Activated CD8-positive, alpha-beta T cell treated with anti-CD3 and anti-CD28 coated beads for 36 hours (primary cell): ENCODE measurements around the gene ERCC8. TPM values are rescaled to one million over a fixed set of nuclear protein-coding genes. Genes with fewer than 3 reads are reported as not detected.
A peak's percentile ranks its signal among the peaks of the same experiment; 100 is the strongest.

Experiments used
- ATAC-seq: fragments of 200-7000 bp; cut with Tn5 transposase; one replicate; pipeline ENCODE4 v1.10.0; 2021; ENCODE audit warnings: mild to moderate bottlenecking, moderate library complexity
- CTCF ChIA-PET: fragments of 350-600 bp; sonication (Branson Sonifier 250); formaldehyde crosslinking; loops from one replicate; lab custom pipeline; 2021; ENCODE audit warnings: antibody characterized with exemption; lab: Charles Lee
- POLR2A ChIA-PET: fragments of 350-600 bp; sonication (Branson Sonifier 250); formaldehyde crosslinking; loops from one replicate; lab custom pipeline; 2021; ENCODE audit warnings: antibody characterized with exemption; lab: Charles Lee
- DNase-seq: peaks from one replicate; pipeline ENCODE4 v3.0.0-alpha.2; 2020
- H3K27ac Mint-ChIP-seq: one replicate; pipeline ENCODE4 v1.8.0; 2021; ENCODE audit warnings: mild to moderate bottlenecking, mixed read lengths
- H3K27me3 Mint-ChIP-seq: one replicate; pipeline ENCODE4 v1.8.0; 2021; ENCODE audit warnings: mixed read lengths
- H3K36me3 Mint-ChIP-seq: one replicate; pipeline ENCODE4 v1.8.0; 2021; ENCODE audit warnings: low read depth, mixed read lengths
- H3K4me1 Mint-ChIP-seq: one replicate; pipeline ENCODE4 v1.8.0; 2021; ENCODE audit warnings: low read depth, mixed read lengths
- H3K4me3 Mint-ChIP-seq: one replicate; pipeline ENCODE4 v1.8.0; 2021; ENCODE audit warnings: mild to moderate bottlenecking, moderate library complexity, mixed read lengths
- H3K9me3 Mint-ChIP-seq: one replicate; pipeline ENCODE4 v1.8.0; 2021; ENCODE audit warnings: mixed read lengths
- intact Hi-C: fragments of 100-400 bp; cut with micrococcal nuclease; formaldehyde crosslinking; loops from one replicate; pipeline ENCODE4 v1.10.0; 2022
- total RNA-seq, 2 experiments: library from RNA; stranded (reverse); gene quantifications; one replicate each; pipeline ENCODE4 v1.2.3, GENCODE V29; 2021
- TF ChIP-seq, protein P1 (sequence below): fragments of 200-600 bp; IDR thresholded peaks from one replicate; pipeline ENCODE4 v1.8.0; 2022; ENCODE audit warnings: antibody characterized with exemption, mild to moderate bottlenecking

ERCC8 gene
- total RNA-seq, 2 experiments from 2014 or later = 10.8 to 11.7 TPM

DNA sequence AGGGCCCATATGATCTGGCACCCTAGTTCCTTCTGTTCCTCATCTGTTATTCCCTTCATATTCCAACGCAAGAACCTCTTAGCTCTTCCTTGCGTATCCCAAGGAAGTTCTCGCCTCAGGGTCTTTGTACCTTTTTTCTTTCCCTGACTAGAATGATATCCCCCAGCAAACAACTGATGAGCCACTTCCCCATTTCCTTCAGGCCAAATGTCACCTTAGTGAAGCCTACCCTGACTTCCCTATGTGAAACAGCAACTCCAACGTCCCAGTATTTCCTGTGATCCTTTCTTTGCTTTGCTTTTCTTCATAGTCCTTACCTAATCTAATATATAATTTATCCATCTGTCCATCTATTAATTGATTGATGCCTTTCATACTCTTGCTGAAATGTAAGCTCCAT lies 47.9 kb downstream of the ERCC8 start:
- CTCF ChIA-PET = interaction anchor here (0.6 kb wide), 1 partner anchor 188 kb away, joined by 3 read pairs; no protein-coding TSS in a partner anchor
- H3K36me3 Mint-ChIP-seq = peaks cover 33% of the 10 kb centered on the region
- TF ChIP-seq, protein P1, sequence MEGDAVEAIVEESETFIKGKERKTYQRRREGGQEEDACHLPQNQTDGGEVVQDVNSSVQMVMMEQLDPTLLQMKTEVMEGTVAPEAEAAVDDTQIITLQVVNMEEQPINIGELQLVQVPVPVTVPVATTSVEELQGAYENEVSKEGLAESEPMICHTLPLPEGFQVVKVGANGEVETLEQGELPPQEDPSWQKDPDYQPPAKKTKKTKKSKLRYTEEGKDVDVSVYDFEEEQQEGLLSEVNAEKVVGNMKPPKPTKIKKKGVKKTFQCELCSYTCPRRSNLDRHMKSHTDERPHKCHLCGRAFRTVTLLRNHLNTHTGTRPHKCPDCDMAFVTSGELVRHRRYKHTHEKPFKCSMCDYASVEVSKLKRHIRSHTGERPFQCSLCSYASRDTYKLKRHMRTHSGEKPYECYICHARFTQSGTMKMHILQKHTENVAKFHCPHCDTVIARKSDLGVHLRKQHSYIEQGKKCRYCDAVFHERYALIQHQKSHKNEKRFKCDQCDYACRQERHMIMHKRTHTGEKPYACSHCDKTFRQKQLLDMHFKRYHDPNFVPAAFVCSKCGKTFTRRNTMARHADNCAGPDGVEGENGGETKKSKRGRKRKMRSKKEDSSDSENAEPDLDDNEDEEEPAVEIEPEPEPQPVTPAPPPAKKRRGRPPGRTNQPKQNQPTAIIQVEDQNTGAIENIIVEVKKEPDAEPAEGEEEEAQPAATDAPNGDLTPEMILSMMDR = no peak
- intact Hi-C loops = no loop called here
- H3K27me3 Mint-ChIP-seq = no peaks in the 10 kb centered on the region
- H3K9me3 Mint-ChIP-seq = no peaks in the 10 kb centered on the region
- no peaks in the 10 kb centered on the region for H3K4me1 Mint-ChIP-seq
- DNase-seq = no peak
- H3K27ac Mint-ChIP-seq = no peak overlapping the region
- no peak for ATAC-seq
- POLR2A ChIA-PET = no interaction called here
- H3K4me3 Mint-ChIP-seq = no peak overlapping the region

DNA sequence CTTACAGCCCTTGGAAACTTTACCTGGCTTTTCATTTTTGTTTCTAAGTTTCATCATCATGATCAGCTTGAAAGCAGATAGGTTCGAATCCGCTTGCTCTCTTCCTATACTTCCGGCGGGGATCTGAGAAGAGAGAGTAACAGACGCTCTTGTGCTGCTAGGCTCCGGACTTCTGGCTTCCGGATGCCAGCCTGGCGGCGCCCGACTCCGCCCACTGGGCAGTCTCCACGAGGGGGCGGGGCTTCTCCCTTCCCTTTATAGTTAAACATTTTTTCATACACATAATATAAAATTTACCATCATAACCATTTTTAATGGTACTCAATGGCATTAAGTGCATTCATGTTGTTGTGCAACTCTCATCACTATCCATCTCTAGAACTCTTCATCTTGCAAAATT lies 51.3 kb downstream of the ERCC8 start:
- DNase-seq (no peak), ATAC-seq (no peak)
- ChIA-PET CTCF (no interaction called here), POLR2A (no interaction called here)
- H3K27ac Mint-ChIP-seq = no peak overlapping the region
- H3K4me1 Mint-ChIP-seq = no peaks in the 10 kb centered on the region
- no peak overlapping the region for H3K4me3 Mint-ChIP-seq
- no peaks in the 10 kb centered on the region for H3K27me3 Mint-ChIP-seq
- peaks cover 34% of the 10 kb centered on the region for H3K36me3 Mint-ChIP-seq
- intact Hi-C loops = no loop called here
- TF ChIP-seq, protein P1 = no peak
- H3K9me3 Mint-ChIP-seq = no peaks in the 10 kb centered on the region

GRCh38 chr5:60891667-60892066 lies 53.2 kb downstream of the ERCC8 start:
- no peak for DNase-seq
- no peaks in the 10 kb centered on the region for H3K27me3 Mint-ChIP-seq
- intact Hi-C loops = no loop called here
- CTCF ChIA-PET = no interaction called here
- POLR2A ChIA-PET = no interaction called here
- no peaks in the 10 kb centered on the region for H3K9me3 Mint-ChIP-seq
- H3K4me1 Mint-ChIP-seq = peaks cover 2% of the 10 kb centered on the region
- no peak overlapping the region for H3K27ac Mint-ChIP-seq
- H3K36me3 Mint-ChIP-seq = peaks cover 33% of the 10 kb centered on the region
- TF ChIP-seq, protein P1 = no peak
- H3K4me3 Mint-ChIP-seq = no peak overlapping the region
- ATAC-seq = no peak

DNA sequence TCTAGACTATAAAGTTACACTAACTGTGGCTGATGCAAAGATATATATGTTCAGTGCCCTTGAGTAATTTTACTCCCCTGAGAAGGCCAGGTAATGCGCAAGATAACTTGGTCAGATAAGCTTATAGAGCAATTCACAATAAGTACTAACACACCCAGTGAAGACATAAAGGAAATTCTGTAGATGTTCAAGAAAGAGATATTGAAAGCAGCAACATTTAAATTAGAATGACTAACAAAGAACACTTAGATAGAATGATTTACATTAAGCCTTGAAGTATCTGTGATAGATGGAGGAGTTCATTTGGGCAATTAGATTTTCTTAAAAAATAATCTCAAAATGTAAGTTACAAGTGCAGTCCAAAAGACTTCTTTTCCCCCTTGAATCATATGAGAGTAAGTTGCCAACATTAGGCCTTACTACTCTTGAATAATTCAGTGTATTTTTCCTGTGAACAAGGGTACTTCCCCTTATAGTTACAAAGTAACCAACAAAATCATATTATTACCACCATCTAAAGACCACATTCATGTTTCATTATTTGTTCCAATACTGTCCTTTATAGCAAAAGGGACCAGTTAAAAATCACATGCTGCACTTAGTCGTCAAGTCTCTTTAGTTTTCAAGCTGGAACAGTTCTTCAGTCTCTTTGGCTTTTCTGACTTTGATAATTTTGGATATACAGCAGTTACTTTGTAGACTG lies 56.4 kb downstream of the ERCC8 start:
- Mint-ChIP-seq H3K4me1 (peaks cover 2% of the 10 kb centered on the region), H3K36me3 (peaks cover 29% of the 10 kb centered on the region), H3K9me3 (no peaks in the 10 kb centered on the region), H3K4me3 (no peak overlapping the region), H3K27me3 (no peaks in the 10 kb centered on the region), H3K27ac (no peak overlapping the region)
- ChIA-PET POLR2A (no interaction called here), CTCF (no interaction called here)
- TF ChIP-seq, protein P1 = no peak
- no peak for DNase-seq
- peak; percentile 17 for ATAC-seq
- intact Hi-C loops = no loop called here

GRCh38 chr5:60887746-60888145 lies 57.1 kb downstream of the ERCC8 start:
- ChIA-PET CTCF (no interaction called here), POLR2A (interaction anchor here (0.7 kb wide), 1 partner anchor 86 kb away, joined by 3 read pairs; no protein-coding TSS in a partner anchor)
- Mint-ChIP-seq H3K9me3 (peaks cover under 1% of the 10 kb centered on the region), H3K36me3 (peaks cover 27% of the 10 kb centered on the region), H3K4me1 (peaks cover 2% of the 10 kb centered on the region), H3K27me3 (no peaks in the 10 kb centered on the region), H3K4me3 (no peak overlapping the region), H3K27ac (no peak overlapping the region)
- intact Hi-C loops = no loop called here
- no peak for DNase-seq
- no peak for ATAC-seq
- TF ChIP-seq, protein P1 = no peak
